Activated CD8-positive, alpha-beta memory T cell treated with anti-CD3 and anti-CD28 coated beads, Interleukin-2, amount 50 U/mL, for 4 hours (primary cell): Measurements from ENCODE around the gene CETN1.

Experiments
- DNase-seq: peaks from one replicate; pipeline ENCODE4 v3.0.0-alpha.2; 2020

The CETN1 gene

GRCh38 chr18:580154-580553, at the start of gene CETN1:
TSS of gene CETN1 (plus strand) at chr18:580380. CDS start at chr18:580409, 29 bp downstream.
- no peak for DNase-seq

GRCh38 chr18:532018-532417, 48.2 kb upstream of the CETN1 start:
- DNase-seq = no peak

GRCh38 chr18:532632-533031, 47.5 kb upstream of the CETN1 start:
- no peak for DNase-seq

- no peak for DNase-seq
These were observed 46.1 kb upstream of the CETN1 start for GRCh38 chr18:533995-534601.

GRCh38 chr18:543447-544078, 36.6 kb upstream of the CETN1 start:
- no peak for DNase-seq

- no peak for DNase-seq
These were observed 30.2 kb upstream of the CETN1 start for GRCh38 chr18:549967-550366.

GRCh38 chr18:551404-552061, 28.6 kb upstream of the CETN1 start:
- no peak for DNase-seq

GRCh38 chr18:555705-556457, 24.3 kb upstream of the CETN1 start:
- DNase-seq = no peak

- DNase-seq = no peak
These were observed 15.2 kb upstream of the CETN1 start for GRCh38 chr18:564708-565561.

GRCh38 chr18:565562-566061, 14.6 kb upstream of the CETN1 start:
- DNase-seq = no peak

- no peak for DNase-seq
These were observed 13.1 kb upstream of the CETN1 start for GRCh38 chr18:567122-567521.

GRCh38 chr18:568731-569130, 11.4 kb upstream of the CETN1 start:
- DNase-seq = no peak

GRCh38 chr18:570256-570655, 9.9 kb upstream of the CETN1 start:
- no peak for DNase-seq

GRCh38 chr18:570697-571096, 9.5 kb upstream of the CETN1 start:
- DNase-seq = no peak

GRCh38 chr18:572091-572830, 7.9 kb upstream of the CETN1 start:
- no peak for DNase-seq

GRCh38 chr18:572831-573289, 7.3 kb upstream of the CETN1 start:
- no peak for DNase-seq

- DNase-seq = no peak
These were observed 6.8 kb upstream of the CETN1 start for GRCh38 chr18:573385-573784.

GRCh38 chr18:574149-574860, 5.9 kb upstream of the CETN1 start:
- no peak for DNase-seq

GRCh38 chr18:574865-575645, 5.1 kb upstream of the CETN1 start:
- no peak for DNase-seq

- no peak for DNase-seq
These were observed 3.3 kb upstream of the CETN1 start for GRCh38 chr18:576924-577323.
